Trophoblast cell (in vitro differentiated cells and primary cell): ENCODE data around the gene XYLB.

Experiments
- DNase-seq, 2 donors: peaks; one replicate each; pipeline ENCODE4 v3.0.0-alpha.2; 2016
- H2AFZ ChIP-seq: 2 replicates; pipeline ENCODE4 v1.6.1; 2013; ENCODE audit warnings: low read length, moderate library complexity, mild to moderate bottlenecking; ENCODE audit not compliant: insufficient read depth, poor library complexity
- H2AK5ac ChIP-seq: 2 replicates; pipeline ENCODE4 v1.6.1; 2013; ENCODE audit warnings: mild to moderate bottlenecking, low read length
- H2BK120ac ChIP-seq: 2 replicates; pipeline ENCODE4 v1.6.1; 2013; ENCODE audit warnings: low read length, mild to moderate bottlenecking, moderate library complexity; ENCODE audit not compliant: insufficient read depth, poor library complexity
- H2BK12ac ChIP-seq: 2 replicates; pipeline ENCODE4 v1.6.1; 2013; ENCODE audit warnings: mild to moderate bottlenecking, low read length, moderate library complexity
- H2BK5ac ChIP-seq: 2 replicates; pipeline ENCODE4 v1.6.1; 2013; ENCODE audit warnings: low read length, low read depth, moderate library complexity, mild to moderate bottlenecking; ENCODE audit not compliant: poor library complexity
- H3K14ac ChIP-seq: 2 replicates; pipeline ENCODE4 v1.6.1; 2013; ENCODE audit warnings: mild to moderate bottlenecking, low read length
- H3K18ac ChIP-seq: 2 replicates; pipeline ENCODE4 v1.6.1; 2013; ENCODE audit warnings: mild to moderate bottlenecking, low read length
- H3K23ac ChIP-seq: 2 replicates; pipeline ENCODE4 v1.6.1; 2013; ENCODE audit warnings: low read length
- H3K27ac ChIP-seq: 2 replicates; pipeline ENCODE4 v1.5.1; 2013; ENCODE audit warnings: low read depth, mild to moderate bottlenecking, inconsistent platforms, low read length, moderate library complexity
- H3K27me3 ChIP-seq: 2 replicates; pipeline ENCODE4 v1.6.1; 2013; ENCODE audit warnings: inconsistent platforms, mild to moderate bottlenecking, low read length, moderate library complexity; ENCODE audit not compliant: insufficient read depth
- H3K36me3 ChIP-seq, 2 experiments: 1 replicate in 1 of 2; 2 replicates in 1 of 2; pipeline ENCODE4 v1.6.1; 2013; ENCODE audit warnings: low read length in 2 of 2, mild to moderate bottlenecking in 2 of 2, moderate library complexity in 1 of 2; ENCODE audit not compliant: insufficient read depth in 2 of 2, control insufficient read depth in 1 of 2
- H3K4ac ChIP-seq: 2 replicates; pipeline ENCODE4 v1.6.1; 2013; ENCODE audit warnings: low read depth, mild to moderate bottlenecking, low read length, moderate library complexity
- H3K4me1 ChIP-seq, 2 experiments: 1 replicate in 1 of 2; 2 replicates in 1 of 2; pipeline ENCODE4 v1.6.1; 2013; ENCODE audit warnings: low read length in 2 of 2, mild to moderate bottlenecking in 2 of 2, moderate library complexity in 1 of 2; ENCODE audit not compliant: insufficient read depth in 2 of 2, control insufficient read depth in 1 of 2
- H3K4me2 ChIP-seq: 2 replicates; pipeline ENCODE4 v1.6.1; 2013; ENCODE audit warnings: inconsistent platforms, mild to moderate bottlenecking, low read length, moderate library complexity
- H3K4me3 ChIP-seq: 2 replicates; pipeline ENCODE4 v1.5.1; 2013; ENCODE audit warnings: mild to moderate bottlenecking, low read depth, low read length, inconsistent platforms
- H3K79me1 ChIP-seq: one replicate; pipeline ENCODE4 v1.6.1; 2013; ENCODE audit warnings: low read length
- H3K79me2 ChIP-seq: 2 replicates; pipeline ENCODE4 v1.6.1; 2013; ENCODE audit warnings: low read length, mild to moderate bottlenecking; ENCODE audit not compliant: control insufficient read depth, insufficient read depth, poor library complexity
- H3K9ac ChIP-seq: 2 replicates; pipeline ENCODE4 v1.6.1; 2013; ENCODE audit warnings: mild to moderate bottlenecking, low read length
- H3K9me3 ChIP-seq: 2 replicates; pipeline ENCODE4 v1.6.1; 2013; ENCODE audit warnings: low read depth, mild to moderate bottlenecking, control low read depth, inconsistent platforms, low read length; ENCODE audit not compliant: insufficient read depth
- H4K12ac ChIP-seq: 2 replicates; pipeline ENCODE4 v1.6.1; 2013; ENCODE audit warnings: low read depth, mild to moderate bottlenecking, low read length, moderate library complexity
- H4K8ac ChIP-seq: 2 replicates; pipeline ENCODE4 v1.6.1; 2013; ENCODE audit warnings: low read depth, mild to moderate bottlenecking, low read length, moderate library complexity
- H4K91ac ChIP-seq: one replicate; pipeline ENCODE4 v1.6.1; 2013; ENCODE audit warnings: low read depth, mild to moderate bottlenecking, low read length, moderate library complexity
- WGBS: extraction: QIAGEN DNeasy Blood & Tissue Kit; methylation state at CpG from one replicate; pipeline ENCODE4 v1.1.7; 2013; ENCODE audit warnings: missing lambda C conversion rate; ENCODE audit not compliant: insufficient read length, insufficient coverage; ENCODE audit errors: extremely low coverage; 5-methylcytosine and 5-hydroxymethylcytosine counted together

Gene XYLB

GRCh38 chr3:38306941-38307340 is 39.6 kb upstream of the XYLB start:
- no peaks in the 10 kb centered on the region for H3K9me3 ChIP-seq
- no peaks in the 10 kb centered on the region for H3K79me2 ChIP-seq
- H3K23ac ChIP-seq, result no peak overlapping the region
- no peak for DNase-seq
- H3K9ac ChIP-seq, result no peak overlapping the region
- H2BK120ac ChIP-seq, result no peak overlapping the region
- H3K36me3 ChIP-seq, result no peaks in the 10 kb centered on the region
- H3K18ac ChIP-seq, result no peak overlapping the region
- H3K27ac ChIP-seq, result no peak overlapping the region
- no peak overlapping the region for H3K4me3 ChIP-seq
- no peak overlapping the region for H3K14ac ChIP-seq
- H3K4ac ChIP-seq, result no peak overlapping the region
- H3K4me1 ChIP-seq, result no peaks in the 10 kb centered on the region
- H2BK5ac ChIP-seq, result no peak overlapping the region
- H3K4me2 ChIP-seq, result no peak overlapping the region
- no peak overlapping the region for H2AFZ ChIP-seq
- H2BK12ac ChIP-seq, result no peak overlapping the region
- no peaks in the 10 kb centered on the region for H3K27me3 ChIP-seq
- H3K79me1 ChIP-seq, result no peaks in the 10 kb centered on the region
- H4K8ac ChIP-seq, result no peak overlapping the region
- no peak overlapping the region for H4K12ac ChIP-seq
- H2AK5ac ChIP-seq, result no peak overlapping the region
- no CpG with 5 or more reads among the region's 5 CpGs for WGBS
- no peak overlapping the region for H4K91ac ChIP-seq

GRCh38 chr3:38307599-38307998 is 39.0 kb upstream of the XYLB start:
- no peak overlapping the region for H2BK5ac ChIP-seq
- no peak overlapping the region for H3K27ac ChIP-seq
- H3K79me2 ChIP-seq, result no peaks in the 10 kb centered on the region
- no peak overlapping the region for H3K23ac ChIP-seq
- H4K91ac ChIP-seq, result no peak overlapping the region
- H2BK120ac ChIP-seq, result no peak overlapping the region
- no peak overlapping the region for H3K18ac ChIP-seq
- H3K4me2 ChIP-seq, result no peak overlapping the region
- H3K9ac ChIP-seq, result no peak overlapping the region
- H3K27me3 ChIP-seq, result no peaks in the 10 kb centered on the region
- no peak overlapping the region for H2AK5ac ChIP-seq
- H2AFZ ChIP-seq, result no peak overlapping the region
- H3K4me1 ChIP-seq, result no peaks in the 10 kb centered on the region
- no peak overlapping the region for H3K4ac ChIP-seq
- no peak overlapping the region for H4K12ac ChIP-seq
- WGBS, result no CpG with 5 or more reads among the region's 12 CpGs
- DNase-seq, result no peak
- no peaks in the 10 kb centered on the region for H3K36me3 ChIP-seq
- no peak overlapping the region for H2BK12ac ChIP-seq
- no peak overlapping the region for H4K8ac ChIP-seq
- H3K14ac ChIP-seq, result no peak overlapping the region
- H3K4me3 ChIP-seq, result no peak overlapping the region
- no peaks in the 10 kb centered on the region for H3K9me3 ChIP-seq
- no peaks in the 10 kb centered on the region for H3K79me1 ChIP-seq

- H2BK120ac ChIP-seq, result no peak overlapping the region
- no peak overlapping the region for H2BK12ac ChIP-seq
- H3K9me3 ChIP-seq, result no peaks in the 10 kb centered on the region
- no peak overlapping the region for H3K27ac ChIP-seq
- H4K12ac ChIP-seq, result no peak overlapping the region
- no peak overlapping the region for H3K4ac ChIP-seq
- H3K4me1 ChIP-seq, result no peaks in the 10 kb centered on the region
- no peak overlapping the region for H2BK5ac ChIP-seq
- H2AK5ac ChIP-seq, result no peak overlapping the region
- DNase-seq, result no peak
- H3K4me2 ChIP-seq, result no peak overlapping the region
- no peaks in the 10 kb centered on the region for H3K79me1 ChIP-seq
- H2AFZ ChIP-seq, result no peak overlapping the region
- WGBS, result no CpG with 5 or more reads among the region's 9 CpGs
- H3K36me3 ChIP-seq, result no peaks in the 10 kb centered on the region
- no peak overlapping the region for H3K18ac ChIP-seq
- H3K23ac ChIP-seq, result no peak overlapping the region
- no peaks in the 10 kb centered on the region for H3K27me3 ChIP-seq
- H3K79me2 ChIP-seq, result no peaks in the 10 kb centered on the region
- no peak overlapping the region for H4K91ac ChIP-seq
- H3K14ac ChIP-seq, result no peak overlapping the region
- no peak overlapping the region for H4K8ac ChIP-seq
- no peak overlapping the region for H3K9ac ChIP-seq
- no peak overlapping the region for H3K4me3 ChIP-seq
Observed at GRCh38 chr3:38308456-38308855, 38.1 kb upstream of the XYLB start.

- Histone ChIP-seq H3K4ac (no peak overlapping the region), H2BK12ac (no peak overlapping the region), H3K18ac (no peak overlapping the region), H3K9me3 (peaks cover 2% of the 10 kb centered on the region), H3K23ac (no peak overlapping the region), H2BK5ac (no peak overlapping the region), H2AK5ac (no peak overlapping the region), H3K4me3 (no peak overlapping the region), H3K36me3 (no peaks in the 10 kb centered on the region), H3K79me2 (no peaks in the 10 kb centered on the region), H3K9ac (no peak overlapping the region), H4K91ac (no peak overlapping the region), H3K4me2 (no peak overlapping the region), H3K14ac (no peak overlapping the region), H4K12ac (no peak overlapping the region), H3K27me3 (no peaks in the 10 kb centered on the region), H3K4me1 (peaks cover 0 to 6% of the 10 kb centered on the region in 2 experiments), H3K79me1 (no peaks in the 10 kb centered on the region), H2BK120ac (no peak overlapping the region), H4K8ac (no peak overlapping the region), H3K27ac (no peak overlapping the region), H2AFZ (no peak overlapping the region)
- DNase-seq, result no peak
- WGBS, result no CpG with 5 or more reads among the region's 1 CpG
Observed at GRCh38 chr3:38311476-38311875, 35.1 kb upstream of the XYLB start.
